HepG2 (cell line): ENCODE measurements around the gene PLN. TPM values are rescaled to one million over a fixed set of nuclear protein-coding genes. Genes with fewer than 3 reads are reported as not detected.

Experiments used
- ATAC-seq: fragments of 200-7000 bp; cut with Tn5 transposase; 3 replicates; pipeline ENCODE4 v1.9.1; 2020; ENCODE audit warnings: mild to moderate bottlenecking, moderate library complexity
- BruUV-seq: library from RNA; stranded (reverse); fragments of 400-500 nt; replicated peaks from 2 replicates; lab custom pipeline; 2021; lab: Mats Ljungman, UMichigan
- CTCF ChIA-PET: fragments of 300-600 bp; formaldehyde crosslinking; extraction: SDS; loops from one replicate; lab custom pipeline; 2021; ENCODE audit warnings: low total read pairs, inconsistent platforms, low intra/inter-chr PET ratio; lab: Yijun Ruan, JAX
- POLR2A ChIA-PET: fragments of 350-600 bp; sonication (Branson Sonifier 250); formaldehyde crosslinking; loops from one replicate; lab custom pipeline; 2020; ENCODE audit warnings: antibody characterized with exemption, inconsistent platforms; lab: Yijun Ruan, JAX
- DNase-seq: peaks from one replicate; pipeline ENCODE4 v3.0.0-alpha.2; 2015; ENCODE audit warnings: low spot score
- FAIRE-seq: peaks from 3 replicates; lab custom pipeline; 2011; peaks lifted over from hg19 to GRCh38; lab: Jason Lieb, UNC
- H2AFZ ChIP-seq: one replicate; pipeline ENCODE4 v1.6.1; 2011; ENCODE audit warnings: low read length, inconsistent platforms
- H3K27ac ChIP-seq: fragments of 300-600 bp; 3 replicates; pipeline ENCODE4 v1.8.0; 2011; ENCODE audit warnings: mixed run types, mild to moderate bottlenecking, mixed read lengths, low read length, inconsistent platforms; ENCODE audit not compliant: insufficient read depth; ENCODE audit errors: extremely low read length
- H3K27me3 ChIP-seq, 2 experiments: fragments of 200-600 bp in 1 of 2; 2 replicates in 1 of 2; 3 replicates in 1 of 2; pipeline versions ENCODE4 v1.6.0 to v1.8.0; 2011; ENCODE audit warnings: low read length in 2 of 2, mild to moderate bottlenecking in 2 of 2, moderate library complexity in 2 of 2, inconsistent platforms in 1 of 2; ENCODE audit not compliant: insufficient read depth in 2 of 2, control insufficient read depth in 1 of 2
- H3K36me3 ChIP-seq, 2 experiments: fragments of 200-600 bp in 1 of 2; replicated peaks in 1 of 2; 2 replicates in 1 of 2; 3 replicates in 1 of 2; pipeline versions ENCODE4 v1.5.1 to v1.8.0; 2011; ENCODE audit warnings: low read length in 2 of 2, inconsistent platforms in 1 of 2; ENCODE audit not compliant: insufficient read depth in 2 of 2, control insufficient read depth in 1 of 2
- H3K4me1 ChIP-seq: 2 replicates; pipeline ENCODE4 v1.5.1; 2012; ENCODE audit warnings: low read length, inconsistent platforms; ENCODE audit not compliant: insufficient read depth
- H3K4me2 ChIP-seq: 2 replicates; pipeline ENCODE4 v1.6.0; 2011; ENCODE audit warnings: low read depth, low read length, inconsistent platforms
- H3K4me3 ChIP-seq, 3 experiments: fragments of 200-600 bp in 1 of 3; sonication (generic), shearing (Covaris generic) in 1 of 3; replicated peaks in 1 of 3; 2 replicates each; pipeline ENCODE4 v1.5.1; 2011 to 2016; ENCODE audit warnings: low read length in 3 of 3, inconsistent platforms in 2 of 3, low read depth in 2 of 3, mild to moderate bottlenecking in 2 of 3, control low read depth in 1 of 3, mixed read lengths in 1 of 3; ENCODE audit not compliant: insufficient read depth in 1 of 3
- H3K79me2 ChIP-seq: one replicate; pipeline ENCODE4 v1.6.1; 2011; ENCODE audit warnings: low read length, inconsistent platforms; ENCODE audit not compliant: insufficient read depth
- H3K9ac ChIP-seq: 2 replicates; pipeline ENCODE4 v1.6.0; 2011; ENCODE audit warnings: mild to moderate bottlenecking, low read depth, low read length, inconsistent platforms; ENCODE audit not compliant: insufficient read depth
- H3K9me3 ChIP-seq: 2 replicates; pipeline ENCODE4 v1.5.1; 2012; ENCODE audit warnings: mild to moderate bottlenecking, low read length
- H4K20me1 ChIP-seq: 2 replicates; pipeline ENCODE4 v1.6.0; 2011; ENCODE audit warnings: inconsistent platforms, mild to moderate bottlenecking, low read length, moderate library complexity; ENCODE audit not compliant: insufficient read depth
- AHDC1 ChIP-seq: sonication (generic); formaldehyde crosslinking; IDR thresholded peaks from 2 replicates; pipeline ENCODE4 v1.5.1; 2020; ENCODE audit warnings: mild to moderate bottlenecking, missing genetic modification reagents, borderline replicate concordance
- ATF1 ChIP-seq: IDR thresholded peaks from 2 replicates; pipeline ENCODE4 v1.6.1; 2016; ENCODE audit warnings: mild to moderate bottlenecking, control low read depth
- KLF11 ChIP-seq: IDR thresholded peaks from 2 replicates; pipeline ENCODE4 v1.6.1; 2016; ENCODE audit warnings: missing compliant biosample characterization
- LCORL ChIP-seq, 2 experiments: fragments of 450-650 bp in 1 of 2; sonication (generic) in 1 of 2; formaldehyde crosslinking in 1 of 2; IDR thresholded peaks; 2 replicates each; pipeline versions ENCODE4 v1.5.0 to v1.6.1; 2017 to 2020; ENCODE audit warnings: antibody characterized with exemption in 1 of 2, missing genetic modification reagents in 1 of 2
- MAFG ChIP-seq: sonication (generic); formaldehyde crosslinking; IDR thresholded peaks from 2 replicates; pipeline ENCODE4 v1.5.1; 2020; ENCODE audit warnings: mild to moderate bottlenecking, missing genetic modification reagents
- MED8 ChIP-seq: sonication (generic); formaldehyde crosslinking; IDR thresholded peaks from 2 replicates; pipeline ENCODE4 v1.8.1; 2023; ENCODE audit warnings: mild to moderate bottlenecking, missing genetic modification reagents; ENCODE audit not compliant: insufficient replicate concordance
- PAWR ChIP-seq: sonication (generic); formaldehyde crosslinking; IDR thresholded peaks from 2 replicates; pipeline ENCODE4 v1.4.0; 2020; ENCODE audit warnings: missing genetic modification reagents, mild to moderate bottlenecking, borderline replicate concordance
- SOX13 ChIP-seq, 3 experiments: fragments of 450-650 bp in 1 of 3; sonication (generic) in 1 of 3; formaldehyde crosslinking in 1 of 3; IDR thresholded peaks in 2 of 3; conservative IDR thresholded peaks in 1 of 3; 2 replicates each; pipeline versions ENCODE4 v1.5.0 to v1.6.1; 2016 to 2020; ENCODE audit warnings: antibody characterized with exemption in 1 of 3, mild to moderate bottlenecking in 1 of 3, missing compliant biosample characterization in 1 of 3, missing genetic modification reagents in 1 of 3, moderate library complexity in 1 of 3
- SRY ChIP-seq: sonication (generic); formaldehyde crosslinking; IDR thresholded peaks from 2 replicates; pipeline ENCODE4 v1.8.0; 2022; ENCODE audit warnings: mild to moderate bottlenecking, missing genetic modification reagents
- TFDP2 ChIP-seq: sonication (generic); formaldehyde crosslinking; IDR thresholded peaks from 2 replicates; pipeline ENCODE4 v1.4.0; 2020; ENCODE audit warnings: missing genetic modification reagents
- ZEB1 ChIP-seq: IDR thresholded peaks from 2 replicates; pipeline ENCODE4 v1.6.1; 2012; ENCODE audit warnings: mild to moderate bottlenecking, low read depth, inconsistent platforms; ENCODE audit not compliant: insufficient replicate concordance
- ZFP36 ChIP-seq: fragments of 150-350 bp; IDR thresholded peaks from 2 replicates; pipeline ENCODE4 v1.6.1; 2018; ENCODE audit warnings: borderline replicate concordance, low read length, low read depth; ENCODE audit not compliant: partially characterized antibody
- ZMAT3 ChIP-seq: sonication (generic); formaldehyde crosslinking; conservative IDR thresholded peaks from 2 replicates; pipeline ENCODE4 v1.7.0; 2021; ENCODE audit warnings: missing genetic modification reagents
- ZNF33A ChIP-seq: sonication (generic); formaldehyde crosslinking; IDR thresholded peaks from 2 replicates; pipeline ENCODE4 v1.5.1; 2020; ENCODE audit warnings: missing genetic modification reagents, mild to moderate bottlenecking, moderate library complexity, borderline replicate concordance
- ZNF615 ChIP-seq: sonication (generic); formaldehyde crosslinking; IDR thresholded peaks from 2 replicates; pipeline ENCODE4 v1.5.0; 2020; ENCODE audit warnings: mild to moderate bottlenecking, missing genetic modification reagents, borderline replicate concordance
- ZNF766 ChIP-seq: sonication (generic); formaldehyde crosslinking; IDR thresholded peaks from 2 replicates; pipeline ENCODE4 v1.5.0; 2020; ENCODE audit warnings: missing genetic modification reagents, borderline replicate concordance
- ZNF790 ChIP-seq: sonication (generic); formaldehyde crosslinking; IDR thresholded peaks from 2 replicates; pipeline ENCODE4 v1.8.0; 2022; ENCODE audit warnings: missing genetic modification reagents, mild to moderate bottlenecking, borderline replicate concordance
- ZNF841 ChIP-seq: sonication (generic); formaldehyde crosslinking; IDR thresholded peaks from 2 replicates; pipeline ENCODE4 v1.8.1; 2023; ENCODE audit warnings: missing genetic modification reagents, borderline replicate concordance
- WGBS: methylation state at CpG from one replicate; pipeline ENCODE4 v1.1.6; 2017; ENCODE audit warnings: low lambda C conversion rate; 5-methylcytosine and 5-hydroxymethylcytosine counted together
- in situ Hi-C: cut with HindIII; loops from 2 replicates; pipeline ENCODE4 v1.10.0; 2017; ENCODE audit warnings: low pct_unique_long_range_greater_than_20kb; ENCODE audit not compliant: extremely low pct_ligation_motif_present
- intact Hi-C: fragments of 100-400 bp; cut with micrococcal nuclease; formaldehyde crosslinking; loops from one replicate; pipeline ENCODE4 v1.10.0; 2022; ENCODE audit not compliant: unreplicated experiment
- polyA plus RNA-seq, 8 experiments: library from polyadenylated mRNA; depleted of rRNA in 3 of 8; stranded (reverse) in 7 of 8; unstranded in 1 of 8; fragments of >200 nt; fragmentation: Illumina TruSeq in 4 of 8; extraction: Trizol in 4 of 8; gene quantifications; 2 replicates each; pipeline versions ENCODE4 v1.2.1 to v1.2.3, GENCODE V29; 2011 to 2016; ENCODE audit warnings: low read depth in 4 of 8, missing spikeins in 1 of 8, mixed read lengths in 1 of 8; ENCODE audit not compliant: insufficient read depth in 1 of 8
- total RNA-seq, 5 experiments: library from RNA; depleted of rRNA; stranded (reverse); fragments of >200 nt; fragmentation: Illumina TruSeq; extraction: Trizol; gene quantifications; 2 replicates each; pipeline ENCODE4 v1.2.3, GENCODE V29; 2016; ENCODE audit warnings: low read depth in 1 of 5

PLN gene
- total and polyA plus RNA-seq, 2 of the 13 experiments (the other 11 are each of a cell fraction or from before 2014, with no cell fraction given): not detected

GRCh38 chr6:118558464-118559217 lies 10.5 kb downstream of the PLN start:
- ChIA-PET POLR2A (no interaction called here), CTCF (no interaction called here)
- in situ Hi-C loops (no loop called here), intact Hi-C loops (no loop called here)
- H3K4me2 ChIP-seq: no peak overlapping the region
- no peak for FAIRE-seq
- WGBS: 38% methylated on average over 6 of the region's 6 CpGs
- no peak for ATAC-seq
- H3K79me2 ChIP-seq: no peaks in the 10 kb centered on the region
- no peaks in the 10 kb centered on the region for H3K9me3 ChIP-seq
- no peak for DNase-seq
- H3K4me3 ChIP-seq: no peak overlapping the region
- BruUV-seq: no TSS peak
- H3K27me3 ChIP-seq: no peaks in the 10 kb centered on the region
- no peak overlapping the region for H2AFZ ChIP-seq
- H3K4me1 ChIP-seq: no peaks in the 10 kb centered on the region
- no peak overlapping the region for H3K27ac ChIP-seq
- H4K20me1 ChIP-seq: no peaks in the 10 kb centered on the region
- H3K9ac ChIP-seq: no peak overlapping the region
- no peaks in the 10 kb centered on the region for H3K36me3 ChIP-seq
- TF ChIP-seq ZMAT3 (CRISPR knock-in tag) (no peak), ZFP36 (no peak), ATF1 (CRISPR knock-in tag) (no peak), SRY (CRISPR knock-in tag) (no peak), ZNF790 (CRISPR knock-in tag) (no peak), AHDC1 (CRISPR knock-in tag) (no peak), LCORL (IDR thresholded peaks at IDR 0.05) (no peak), LCORL (CRISPR knock-in tag; IDR thresholded peaks at IDR 0.05) (no peak), ZNF841 (CRISPR knock-in tag) (no peak), PAWR (no peak), ZEB1 (no peak), KLF11 (CRISPR knock-in tag) (no peak), MED8 (CRISPR knock-in tag) (no peak), MAFG (CRISPR knock-in tag) (no peak), ZNF766 (no peak), ZNF33A (CRISPR knock-in tag) (no peak), ZNF615 (CRISPR knock-in tag) (no peak), SOX13 (IDR thresholded peaks at IDR 0.05) (no peak), SOX13 (CRISPR knock-in tag; conservative IDR thresholded peaks at IDR 0.05 in 1 of 2, IDR thresholded peaks at IDR 0.05 in 1 of 2) (no peak), TFDP2 (no peak)
